ENCODE results near the gene PSMA7.

Gene PSMA7

GRCh38 chr20:62135573-62136266 lies 7.5 kb downstream of the PSMA7 start:
- DNase-seq, result no peak

- no peak for DNase-seq
Observed at GRCh38 chr20:62134735-62135231, 8.4 kb downstream of the PSMA7 start.

- DNase-seq, result no peak
Observed at GRCh38 chr20:62133864-62134263, 9.3 kb downstream of the PSMA7 start.

- no peak for DNase-seq
Observed at GRCh38 chr20:62133051-62133845, 9.9 kb downstream of the PSMA7 start.

- no peak for DNase-seq
Observed at GRCh38 chr20:62132421-62132820, 10.8 kb downstream of the PSMA7 start.

GRCh38 chr20:62131560-62132320 lies 11.5 kb downstream of the PSMA7 start:
- no peak for DNase-seq

- DNase-seq, result no peak
Observed at GRCh38 chr20:62129731-62130531, 13.3 kb downstream of the PSMA7 start.

- no peak for DNase-seq
Observed at GRCh38 chr20:62128502-62128901, 14.7 kb downstream of the PSMA7 start.

GRCh38 chr20:62127799-62128198 lies 15.4 kb downstream of the PSMA7 start:
- no peak for DNase-seq

- DNase-seq, result no peak
Observed at GRCh38 chr20:62126141-62126540, 17.1 kb downstream of the PSMA7 start.

- no peak for DNase-seq
Observed at GRCh38 chr20:62123450-62124118, 19.6 kb downstream of the PSMA7 start.

GRCh38 chr20:62122654-62123449 lies 20.3 kb downstream of the PSMA7 start:
- DNase-seq, result peak; percentile 75

- peak; percentile 99 for DNase-seq
Observed at GRCh38 chr20:62121776-62122653, 21.2 kb downstream of the PSMA7 start, which contains the start of gene LSM14B. LSM14B (plus strand) TSS chr20:62122475; CDS start chr20:62122667, 192 bp downstream.

- no peak for DNase-seq
Observed at GRCh38 chr20:62120990-62121775, 22.0 kb downstream of the PSMA7 start.

GRCh38 chr20:62120365-62120762 lies 22.8 kb downstream of the PSMA7 start:
- no peak for DNase-seq

GRCh38 chr20:62119591-62120364 lies 23.4 kb downstream of the PSMA7 start:
- no peak for DNase-seq

- DNase-seq, result no peak
Observed at GRCh38 chr20:62119115-62119514, 24.1 kb downstream of the PSMA7 start.
